Central memory CD8-positive, alpha-beta T cell (primary cell): ENCODE data around the gene TTC33.

Source experiments
- ATAC-seq: fragments of 150-1000 bp; cut with Tn5 transposase; replicated peaks from 2 replicates; pipeline ENCODE4 v1.10.0; 2022; ENCODE audit warnings: mild to moderate bottlenecking, moderate FRiP score, moderate number of reproducible peaks; ENCODE audit not compliant: poor library complexity, severe bottlenecking; ENCODE audit errors: extremely low read depth
- DNase-seq, 2 donors: peaks; one replicate each; pipeline ENCODE4 v3.0.0; 2021; ENCODE audit warnings: low spot score in 2 of 2
- H3K27ac Mint-ChIP-seq: one replicate; pipeline ENCODE4 v1.8.0; 2022; ENCODE audit warnings: low read depth, mild to moderate bottlenecking, moderate library complexity, mixed read lengths
- H3K27me3 Mint-ChIP-seq: one replicate; pipeline ENCODE4 v1.8.0; 2022; ENCODE audit warnings: mixed read lengths
- H3K36me3 Mint-ChIP-seq: one replicate; pipeline ENCODE4 v1.8.0; 2022; ENCODE audit warnings: mild to moderate bottlenecking, moderate library complexity, mixed read lengths; ENCODE audit not compliant: insufficient read depth
- H3K4me1 Mint-ChIP-seq: one replicate; pipeline ENCODE4 v1.8.0; 2022; ENCODE audit warnings: mixed read lengths
- H3K4me3 Mint-ChIP-seq: one replicate; pipeline ENCODE4 v1.8.0; 2022; ENCODE audit warnings: mild to moderate bottlenecking, moderate library complexity, mixed read lengths
- H3K9me3 Mint-ChIP-seq: one replicate; pipeline ENCODE4 v1.8.0; 2022; ENCODE audit warnings: mixed read lengths

The TTC33 gene

DNA sequence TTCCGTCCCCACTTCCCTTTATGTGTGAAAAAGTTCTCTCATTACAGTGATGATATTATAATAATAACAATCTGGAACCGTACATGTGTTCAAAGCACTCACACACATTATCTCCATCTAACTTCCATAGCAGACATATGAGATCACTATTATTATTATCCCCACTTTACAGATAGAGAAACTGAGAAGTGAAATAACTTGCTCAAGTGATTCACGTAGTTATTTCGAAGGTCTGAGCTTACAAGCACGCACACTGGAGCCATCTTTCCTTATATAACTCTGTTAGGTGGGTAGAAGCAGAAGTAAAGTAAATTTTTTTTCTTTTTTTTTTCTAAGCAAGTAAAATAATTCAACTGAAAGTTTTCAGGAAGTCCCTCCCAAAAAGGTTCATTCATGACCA lies 139.0 kb downstream of the TTC33 start:
- H3K36me3 Mint-ChIP-seq, result no peaks in the 10 kb centered on the region
- H3K9me3 Mint-ChIP-seq, result no peaks in the 10 kb centered on the region
- no peaks in the 10 kb centered on the region for H3K27me3 Mint-ChIP-seq
- no peak overlapping the region for H3K27ac Mint-ChIP-seq
- no peak for ATAC-seq
- H3K4me1 Mint-ChIP-seq, result peaks cover 10% of the 10 kb centered on the region
- no peak overlapping the region for H3K4me3 Mint-ChIP-seq
- DNase-seq, result no peak

- H3K36me3 Mint-ChIP-seq, result no peaks in the 10 kb centered on the region
- H3K4me1 Mint-ChIP-seq, result peaks cover 10% of the 10 kb centered on the region
- peaks cover 5% of the 10 kb centered on the region for H3K9me3 Mint-ChIP-seq
- H3K27ac Mint-ChIP-seq, result peak overlapping the region; percentile 69
- DNase-seq, result no peak
- peak; percentile 40 for ATAC-seq
- peak overlapping the region; percentile 8 for H3K4me3 Mint-ChIP-seq
- no peaks in the 10 kb centered on the region for H3K27me3 Mint-ChIP-seq
Observed at GRCh38 chr5:40615586-40616170, 140.1 kb downstream of the TTC33 start.

DNA sequence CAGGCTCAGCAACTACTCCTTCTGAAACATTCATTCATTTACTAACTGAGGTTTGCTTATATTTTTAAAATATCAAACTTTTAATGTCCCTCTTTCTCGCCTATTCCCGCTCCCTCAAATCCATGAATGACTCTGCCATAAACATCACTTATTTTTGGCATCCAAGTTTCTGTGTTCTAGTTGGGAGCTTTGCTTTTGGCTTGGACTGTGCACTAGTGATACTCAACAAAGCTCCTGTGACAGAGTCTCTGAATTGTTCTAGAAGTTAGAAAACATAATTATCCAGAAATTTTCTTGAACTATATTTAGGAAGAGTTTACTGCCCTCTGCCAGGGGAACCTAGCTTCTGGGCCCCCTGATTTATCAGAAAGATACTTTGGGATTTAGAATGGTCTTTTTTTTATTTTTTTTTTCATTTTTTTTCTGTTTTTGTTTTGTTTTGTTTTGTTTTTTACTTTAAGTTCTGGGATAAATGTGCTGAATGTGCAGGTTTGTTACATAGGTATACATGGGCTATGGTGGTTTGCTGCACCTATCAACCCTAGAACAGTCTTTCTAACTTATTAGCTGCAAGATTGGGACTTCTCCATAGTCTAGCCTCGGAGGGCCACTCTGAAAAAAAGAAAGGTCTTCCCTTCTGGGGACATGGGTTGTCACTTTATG lies 140.7 kb downstream of the TTC33 start:
- peak overlapping the region; percentile 69 for H3K27ac Mint-ChIP-seq
- H3K4me3 Mint-ChIP-seq, result peak overlapping the region; percentile 8
- no peaks in the 10 kb centered on the region for H3K36me3 Mint-ChIP-seq
- H3K9me3 Mint-ChIP-seq, result peaks cover 5% of the 10 kb centered on the region
- H3K27me3 Mint-ChIP-seq, result no peaks in the 10 kb centered on the region
- H3K4me1 Mint-ChIP-seq, result peaks cover 10% of the 10 kb centered on the region
- ATAC-seq (no peak), DNase-seq (no peak)

GRCh38 chr5:40614466-40614865 lies 141.3 kb downstream of the TTC33 start:
- Mint-ChIP-seq H3K27ac (no peak overlapping the region), H3K4me1 (peaks cover 10% of the 10 kb centered on the region), H3K36me3 (no peaks in the 10 kb centered on the region), H3K4me3 (no peak overlapping the region), H3K27me3 (no peaks in the 10 kb centered on the region), H3K9me3 (peaks cover 5% of the 10 kb centered on the region)
- DNase-seq, result no peak
- ATAC-seq, result no peak

DNA sequence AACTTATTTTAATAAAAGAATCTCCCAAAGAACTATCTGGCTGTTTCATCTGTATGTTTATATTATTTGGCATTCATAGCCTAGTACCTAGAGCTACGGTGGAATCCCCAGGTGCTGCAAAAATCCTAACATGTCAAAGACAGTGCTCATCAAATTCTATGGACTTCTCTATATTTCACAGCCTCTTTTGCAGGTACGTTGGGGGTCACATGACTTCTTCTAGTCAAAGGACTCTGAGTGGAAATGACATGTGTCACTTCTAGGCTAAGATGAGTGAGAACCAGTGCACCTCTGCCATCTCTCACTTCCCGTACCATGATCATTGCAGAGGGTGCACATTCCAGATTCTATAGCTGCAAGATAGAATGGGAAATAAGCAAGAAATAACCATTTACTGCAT lies 148.6 kb downstream of the TTC33 start:
- Mint-ChIP-seq H3K4me3 (no peak overlapping the region), H3K27ac (no peak overlapping the region), H3K9me3 (peaks cover 5% of the 10 kb centered on the region), H3K27me3 (no peaks in the 10 kb centered on the region), H3K4me1 (peaks cover 32% of the 10 kb centered on the region), H3K36me3 (peaks cover 5% of the 10 kb centered on the region)
- ATAC-seq (no peak), DNase-seq (no peak)

DNA sequence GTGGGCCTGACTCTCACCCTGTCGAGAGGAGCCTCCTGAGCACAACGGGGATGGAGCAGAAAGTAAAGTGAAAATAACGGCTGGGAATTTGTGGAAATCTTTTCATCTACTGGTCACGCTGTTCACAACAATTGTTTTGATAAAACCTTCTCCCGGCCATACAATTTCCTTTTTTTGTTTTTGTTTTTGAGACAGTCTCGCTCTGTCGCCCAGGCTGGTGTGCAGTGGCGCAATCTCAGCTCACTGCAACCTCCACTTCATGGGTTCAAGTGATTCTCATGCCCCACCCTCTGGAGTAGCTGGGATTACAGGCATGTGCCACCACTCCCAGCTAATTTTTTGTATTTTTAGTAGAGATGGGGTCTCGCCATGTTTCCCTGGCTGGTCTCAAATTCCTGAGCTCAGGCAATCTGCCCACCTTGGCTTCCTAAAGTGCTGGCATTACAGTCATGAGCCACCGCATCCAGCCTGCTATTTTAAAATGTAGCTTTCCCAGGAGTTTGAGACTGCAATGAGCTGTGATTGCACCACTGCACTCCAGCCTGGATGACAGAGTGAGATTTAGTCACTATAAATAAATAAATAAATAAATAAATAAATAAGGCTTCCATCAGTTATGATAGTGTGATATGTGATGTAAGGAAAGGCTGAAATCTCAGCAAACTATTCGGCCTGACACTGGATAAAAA lies 149.5 kb downstream of the TTC33 start:
- Mint-ChIP-seq H3K27ac (peak overlapping the region; percentile 14), H3K27me3 (no peaks in the 10 kb centered on the region), H3K4me1 (peaks cover 37% of the 10 kb centered on the region), H3K4me3 (peak overlapping the region; percentile 64), H3K9me3 (peaks cover 5% of the 10 kb centered on the region), H3K36me3 (peaks cover 5% of the 10 kb centered on the region)
- DNase-seq, result no peak
- ATAC-seq, result peak; percentile 35

DNA sequence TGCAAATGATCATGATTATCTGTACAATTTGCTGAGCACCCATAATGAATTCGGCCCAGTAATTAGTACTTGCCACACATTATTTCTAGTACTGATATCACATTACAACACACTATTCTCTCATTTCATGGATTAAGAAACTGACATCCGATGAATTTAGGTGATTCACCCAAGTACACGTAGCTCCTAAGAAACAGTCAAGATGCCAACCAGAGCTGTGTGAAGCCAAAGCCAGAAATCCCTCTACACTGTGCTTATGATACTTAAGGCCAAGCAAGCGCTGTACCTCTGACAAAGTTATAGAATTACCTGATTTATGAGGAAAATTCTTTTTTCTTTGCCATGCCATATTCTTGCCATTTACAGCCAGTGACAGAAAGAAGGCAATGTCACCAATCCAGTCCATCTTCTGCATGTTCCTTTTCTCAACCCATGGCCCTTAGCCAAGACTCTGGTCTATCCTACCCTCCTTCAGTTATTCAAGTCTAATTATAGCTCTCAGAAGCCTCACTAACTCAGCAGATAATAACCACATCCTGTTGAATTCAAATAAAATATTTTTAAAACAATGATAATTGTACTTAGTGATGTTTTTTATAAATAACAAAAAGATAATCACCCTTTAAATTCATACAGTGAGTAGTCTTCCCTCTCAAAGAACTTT lies 150.3 kb downstream of the TTC33 start:
- peaks cover 38% of the 10 kb centered on the region for H3K4me1 Mint-ChIP-seq
- DNase-seq (no peak), ATAC-seq (peak; percentile 84)
- peaks cover 5% of the 10 kb centered on the region for H3K36me3 Mint-ChIP-seq
- H3K27me3 Mint-ChIP-seq, result no peaks in the 10 kb centered on the region
- H3K27ac Mint-ChIP-seq, result peak overlapping the region; percentile 14
- H3K9me3 Mint-ChIP-seq, result no peaks in the 10 kb centered on the region
- peak overlapping the region; percentile 64 for H3K4me3 Mint-ChIP-seq

DNA sequence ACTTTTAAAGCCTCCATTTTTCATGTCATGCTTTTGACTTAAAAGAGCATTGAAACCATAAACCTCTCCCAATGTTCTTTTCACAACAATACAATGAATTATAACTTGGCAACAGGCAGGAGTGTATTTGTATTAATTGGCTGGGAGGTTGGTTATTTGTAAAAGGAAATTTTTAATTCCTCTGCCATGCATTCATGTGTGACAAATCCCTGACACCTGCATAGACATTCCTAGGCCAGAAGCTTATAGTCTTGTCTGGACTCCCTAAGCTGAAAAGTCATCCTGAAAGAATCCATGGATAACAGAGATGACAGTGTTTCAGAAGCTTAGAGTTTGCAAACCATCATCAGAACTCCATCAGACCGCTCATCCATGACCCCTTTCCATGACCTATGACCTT lies 152.4 kb downstream of the TTC33 start:
- no peak for DNase-seq
- ATAC-seq, result no peak
- Mint-ChIP-seq H3K27ac (no peak overlapping the region), H3K4me1 (peaks cover 36% of the 10 kb centered on the region), H3K36me3 (peaks cover 5% of the 10 kb centered on the region), H3K27me3 (no peaks in the 10 kb centered on the region), H3K9me3 (no peaks in the 10 kb centered on the region), H3K4me3 (no peak overlapping the region)

- no peak for DNase-seq
- no peaks in the 10 kb centered on the region for H3K9me3 Mint-ChIP-seq
- peaks cover 5% of the 10 kb centered on the region for H3K36me3 Mint-ChIP-seq
- no peak overlapping the region for H3K27ac Mint-ChIP-seq
- ATAC-seq, result no peak
- H3K4me1 Mint-ChIP-seq, result peaks cover 26% of the 10 kb centered on the region
- H3K4me3 Mint-ChIP-seq, result no peak overlapping the region
- H3K27me3 Mint-ChIP-seq, result no peaks in the 10 kb centered on the region
Observed at GRCh38 chr5:40601198-40601868, 154.4 kb downstream of the TTC33 start.

DNA sequence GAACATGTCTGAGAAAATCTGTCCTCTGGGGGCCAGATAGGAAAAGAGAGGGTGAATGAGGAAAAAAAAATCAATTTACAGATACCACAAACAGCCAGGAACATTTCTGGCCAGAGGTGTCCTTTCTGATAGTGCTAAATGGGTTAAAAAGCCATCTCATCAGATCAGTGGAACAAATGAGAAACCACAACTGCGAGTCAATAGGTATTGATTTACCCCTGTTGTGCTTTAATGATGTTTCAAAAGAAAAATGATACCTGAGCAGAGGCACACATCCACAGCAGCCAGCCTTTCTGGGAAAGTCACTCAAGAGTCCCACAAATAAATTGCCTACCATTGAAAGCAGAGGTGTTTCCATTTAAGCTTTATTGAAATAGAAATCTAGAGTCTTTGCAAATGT lies 155.4 kb downstream of the TTC33 start:
- Mint-ChIP-seq H3K4me1 (peaks cover 17% of the 10 kb centered on the region), H3K9me3 (no peaks in the 10 kb centered on the region), H3K36me3 (peaks cover 3% of the 10 kb centered on the region), H3K27me3 (no peaks in the 10 kb centered on the region), H3K27ac (no peak overlapping the region), H3K4me3 (no peak overlapping the region)
- ATAC-seq, result no peak
- DNase-seq, result no peak

- Mint-ChIP-seq H3K9me3 (no peaks in the 10 kb centered on the region), H3K27me3 (no peaks in the 10 kb centered on the region), H3K27ac (no peak overlapping the region)
Observed at GRCh38 chr5:40599676-40600075, 156.1 kb downstream of the TTC33 start.

GRCh38 chr5:40594811-40595210 lies 160.9 kb downstream of the TTC33 start:
- no peak for ATAC-seq
- Mint-ChIP-seq H3K36me3 (peaks cover 2% of the 10 kb centered on the region), H3K4me3 (no peak overlapping the region), H3K4me1 (peaks cover 19% of the 10 kb centered on the region), H3K9me3 (no peaks in the 10 kb centered on the region), H3K27me3 (no peaks in the 10 kb centered on the region), H3K27ac (no peak overlapping the region)
- no peak for DNase-seq

More at GRCh38 chr5:40599676-40600075, 156.1 kb downstream of the TTC33 start:
- peaks cover 12% of the 10 kb centered on the region for H3K4me1 Mint-ChIP-seq
- no peak overlapping the region for H3K4me3 Mint-ChIP-seq
- no peak for DNase-seq
- no peaks in the 10 kb centered on the region for H3K36me3 Mint-ChIP-seq
- no peak for ATAC-seq
